H1 (cell line): Measurements from ENCODE around the gene PREX1. TPM values are rescaled to one million over a fixed set of nuclear protein-coding genes. Genes with fewer than 3 reads are reported as not detected.

Experiments used
- CTCF ChIA-PET: fragments of 300-600 bp; sonication (Branson Sonifier 250); formaldehyde crosslinking; loops from one replicate; lab custom pipeline; 2021; ENCODE audit not compliant: partially characterized antibody; lab: Charles Lee
- POLR2A ChIA-PET: fragments of 300-600 bp; sonication (Branson Sonifier 250); formaldehyde crosslinking; loops from one replicate; lab custom pipeline; 2021; ENCODE audit warnings: inconsistent platforms; ENCODE audit not compliant: partially characterized antibody; lab: Charles Lee
- DNase-seq, 2 experiments: peaks; one replicate each; pipeline versions ENCODE4 v3.0.0 to v3.0.0-alpha.2; 2010 to 2022; ENCODE audit warnings: low spot score in 2 of 2, low read depth in 1 of 2, mixed read lengths in 1 of 2
- FAIRE-seq: peaks from 2 replicates; lab custom pipeline; 2011; peaks lifted over from hg19 to GRCh38; lab: Jason Lieb, UNC
- H2AFZ ChIP-seq: 2 replicates; pipeline ENCODE4 v1.8.1; 2012; ENCODE audit warnings: low read length, inconsistent platforms
- H2AK5ac ChIP-seq: 2 replicates; pipeline ENCODE4 v1.6.1; 2013; ENCODE audit warnings: low read depth, low read length
- H2BK120ac ChIP-seq: replicated peaks from 2 replicates; pipeline ENCODE3; 2013; ENCODE audit warnings: low read depth, low read length, inconsistent platforms
- H2BK12ac ChIP-seq: 2 replicates; pipeline ENCODE4 v1.6.1; 2013; ENCODE audit warnings: low read depth, low read length
- H2BK15ac ChIP-seq: 2 replicates; pipeline ENCODE4 v1.6.1; 2013; ENCODE audit warnings: low read length
- H2BK20ac ChIP-seq: 2 replicates; pipeline ENCODE4 v1.6.1; 2013; ENCODE audit warnings: low read length
- H2BK5ac ChIP-seq: 2 replicates; pipeline ENCODE4 v1.6.1; 2013; ENCODE audit warnings: low read depth, low read length
- H3K14ac ChIP-seq: 2 replicates; pipeline ENCODE4 v1.6.1; 2013; ENCODE audit warnings: inconsistent platforms; ENCODE audit not compliant: insufficient read length
- H3K18ac ChIP-seq: 2 replicates; pipeline ENCODE4 v1.6.1; 2013; ENCODE audit warnings: low read length; ENCODE audit errors: extremely low read depth
- H3K23ac ChIP-seq: 2 replicates; pipeline ENCODE4 v1.6.1; 2013; ENCODE audit warnings: inconsistent platforms; ENCODE audit not compliant: insufficient read length
- H3K23me2 ChIP-seq: 2 replicates; pipeline ENCODE4 v1.6.1; 2013; ENCODE audit warnings: low read depth, low read length
- H3K27ac ChIP-seq: 2 replicates; pipeline ENCODE4 v1.6.1; 2011; ENCODE audit warnings: low read depth, low read length, inconsistent platforms
- H3K27me3 ChIP-seq, 4 experiments: replicated peaks in 1 of 4; 1 replicate in 1 of 4; 2 replicates in 3 of 4; pipeline versions ENCODE4 v1.6.1 to v1.8.1; 2011 to 2013; ENCODE audit warnings: low read length in 3 of 4, mild to moderate bottlenecking in 3 of 4, inconsistent platforms in 2 of 4, mixed read lengths in 2 of 4, moderate library complexity in 1 of 4; ENCODE audit not compliant: control insufficient read depth in 3 of 4, insufficient read depth in 3 of 4; ENCODE audit errors: extremely low read depth in 1 of 4
- H3K36me3 ChIP-seq, 4 experiments: 2 replicates each; pipeline versions ENCODE4 v1.6.1 to v1.8.1; 2011 to 2013; ENCODE audit warnings: mild to moderate bottlenecking in 4 of 4, low read length in 3 of 4, moderate library complexity in 2 of 4, control low read depth in 1 of 4, inconsistent platforms in 1 of 4; ENCODE audit not compliant: insufficient read depth in 4 of 4, control insufficient read depth in 2 of 4
- H3K4ac ChIP-seq: replicated peaks from 2 replicates; pipeline ENCODE3; 2013; ENCODE audit warnings: low read length, low read depth, mixed read lengths, inconsistent platforms; ENCODE audit not compliant: insufficient read length
- H3K4me1 ChIP-seq, 4 experiments: replicated peaks in 1 of 4; 1 replicate in 1 of 4; 2 replicates in 3 of 4; pipeline versions ENCODE4 v1.6.1 to v1.8.1; 2011 to 2013; ENCODE audit warnings: low read length in 3 of 4, inconsistent platforms in 2 of 4, mixed read lengths in 1 of 4; ENCODE audit not compliant: insufficient read depth in 4 of 4, control insufficient read depth in 3 of 4
- H3K4me2 ChIP-seq, 2 experiments: 2 replicates each; pipeline versions ENCODE4 v1.6.1 to v1.8.1; 2011 to 2013; ENCODE audit warnings: low read depth in 2 of 2, low read length in 2 of 2, control low read depth in 1 of 2, inconsistent platforms in 1 of 2, mild to moderate bottlenecking in 1 of 2; ENCODE audit not compliant: insufficient read depth in 1 of 2
- H3K4me3 ChIP-seq, 4 experiments: fragments of 200-600, 300-600 bp in 1 of 4; sonication (generic), shearing (Covaris generic), sonication (Bioruptor Twin) in 1 of 4; 2 replicates each; pipeline versions ENCODE4 v1.5.1 to v1.8.1; 2011 to 2016; ENCODE audit warnings: low read length in 4 of 4, low read depth in 3 of 4, control low read depth in 2 of 4, inconsistent platforms in 2 of 4, mild to moderate bottlenecking in 2 of 4, mixed read lengths in 1 of 4, moderate library complexity in 1 of 4; ENCODE audit not compliant: insufficient read depth in 2 of 4; ENCODE audit errors: extremely low read depth in 1 of 4
- H3K56ac ChIP-seq: replicated peaks from 2 replicates; pipeline ENCODE3; 2013; ENCODE audit warnings: low read depth, mild to moderate bottlenecking, mixed read lengths, low read length, inconsistent platforms; ENCODE audit not compliant: insufficient read length
- H3K79me1 ChIP-seq: 2 replicates; pipeline ENCODE4 v1.6.1; 2013; ENCODE audit warnings: low read depth, low read length, control low read depth
- H3K79me2 ChIP-seq, 2 experiments: 2 replicates each; pipeline versions ENCODE4 v1.6.1 to v1.8.1; 2012 to 2013; ENCODE audit warnings: low read length in 2 of 2, mild to moderate bottlenecking in 2 of 2, inconsistent platforms in 1 of 2; ENCODE audit not compliant: insufficient read depth in 2 of 2, control insufficient read depth in 1 of 2
- H3K9ac ChIP-seq, 4 experiments: replicated peaks in 1 of 4; 1 replicate in 1 of 4; 2 replicates in 3 of 4; pipeline versions ENCODE4 v1.6.1 to v1.8.1; 2011 to 2013; ENCODE audit warnings: low read depth in 3 of 4, low read length in 3 of 4, control low read depth in 2 of 4, mild to moderate bottlenecking in 2 of 4, moderate library complexity in 2 of 4, inconsistent platforms in 1 of 4; ENCODE audit errors: extremely low read depth in 1 of 4
- H3K9me3 ChIP-seq, 2 experiments: 2 replicates each; pipeline versions ENCODE4 v1.6.1 to v1.8.1; 2012 to 2013; ENCODE audit warnings: mild to moderate bottlenecking in 2 of 2, moderate library complexity in 2 of 2, control low read depth in 1 of 2, inconsistent platforms in 1 of 2, low read depth in 1 of 2, low read length in 1 of 2, mixed read lengths in 1 of 2; ENCODE audit not compliant: insufficient read depth in 2 of 2
- H4K20me1 ChIP-seq, 2 experiments: replicated peaks in 1 of 2; 2 replicates each; pipeline versions ENCODE3 to v1.8.1; 2011 to 2013; ENCODE audit warnings: inconsistent platforms in 2 of 2, low read length in 2 of 2, mild to moderate bottlenecking in 1 of 2; ENCODE audit not compliant: insufficient read depth in 2 of 2, control insufficient read depth in 1 of 2
- H4K5ac ChIP-seq: 2 replicates; pipeline ENCODE4 v1.6.1; 2013; ENCODE audit warnings: low read length, low read depth, mixed read lengths, inconsistent platforms; ENCODE audit not compliant: insufficient read length
- H4K8ac ChIP-seq: 2 replicates; pipeline ENCODE4 v1.8.0; 2013; ENCODE audit warnings: mild to moderate bottlenecking, moderate library complexity, low read length, inconsistent platforms; ENCODE audit not compliant: insufficient read depth; ENCODE audit errors: extremely low read depth
- H4K91ac ChIP-seq: replicated peaks from 2 replicates; pipeline ENCODE3; 2013; ENCODE audit warnings: low read length, mixed read lengths, inconsistent platforms; ENCODE audit not compliant: insufficient read length
- BRCA1 ChIP-seq: IDR thresholded peaks from 2 replicates; pipeline ENCODE4 v1.6.1; 2012; ENCODE audit warnings: low read depth, low read length, improper control_type of control experiment
- E2F6 ChIP-seq: IDR thresholded peaks from 2 replicates; pipeline ENCODE4 v1.6.1; 2012; ENCODE audit warnings: inconsistent platforms
- FOSL1 ChIP-seq: IDR thresholded peaks from 2 replicates; pipeline ENCODE4 v1.6.1; 2011; ENCODE audit warnings: mild to moderate bottlenecking, low read depth, low read length, moderate library complexity; ENCODE audit not compliant: insufficient read depth
- GABPA ChIP-seq: IDR thresholded peaks from 2 replicates; pipeline ENCODE4 v1.6.1; 2011; ENCODE audit warnings: mild to moderate bottlenecking, low read length, moderate library complexity, borderline replicate concordance; ENCODE audit not compliant: insufficient read depth
- HDAC2 ChIP-seq, 2 experiments: fragments of 300-600 bp in 1 of 2; sonication (generic) in 1 of 2; IDR thresholded peaks; 2 replicates each; pipeline ENCODE4 v1.6.1; 2011 to 2012; ENCODE audit warnings: low read depth in 2 of 2, low read length in 2 of 2, mild to moderate bottlenecking in 2 of 2, moderate library complexity in 2 of 2, borderline replicate concordance in 1 of 2, inconsistent platforms in 1 of 2
- RXRA ChIP-seq: IDR thresholded peaks from 2 replicates; pipeline ENCODE4 v1.6.1; 2011; ENCODE audit warnings: low read depth, mild to moderate bottlenecking, low read length, moderate library complexity; ENCODE audit not compliant: insufficient read depth
- SIX5 ChIP-seq: IDR thresholded peaks from 2 replicates; pipeline ENCODE4 v1.6.1; 2011; ENCODE audit warnings: mild to moderate bottlenecking, low read depth, low read length
- TAF1 ChIP-seq: IDR thresholded peaks from 2 replicates; pipeline ENCODE4 v1.6.1; 2011; ENCODE audit warnings: mild to moderate bottlenecking, low read depth, low read length
- WGBS, 2 experiments: shearing (Covaris generic) in 1 of 2; methylation state at CpG; one replicate each; pipeline versions ENCODE4 v1.1.6 to v1.1.7; 2013 to 2015; ENCODE audit warnings: low lambda C conversion rate in 2 of 2, mixed read lengths in 2 of 2, inconsistent platforms in 1 of 2, low coverage in 1 of 2, missing lambda C conversion rate in 1 of 2; ENCODE audit not compliant: insufficient replicate concordance in 2 of 2, insufficient coverage in 1 of 2, insufficient read length in 1 of 2; ENCODE audit errors: extremely low coverage in 1 of 2, missing lambda C conversion rate in 1 of 2; 5-methylcytosine and 5-hydroxymethylcytosine counted together
- polyA plus RNA-seq, 7 experiments: library from polyadenylated mRNA; depleted of rRNA in 3 of 7; stranded (reverse) in 5 of 7; unstranded in 2 of 7; fragments of >200 nt in 5 of 7; fragments of 200-250 nt in 2 of 7; gene quantifications; 1 replicate in 5 of 7; 2 replicates in 1 of 7; 4 replicates in 1 of 7; pipeline versions ENCODE4 v1.2.1 to v1.2.3, GENCODE V29; 2011 to 2013; ENCODE audit warnings: missing spikeins in 2 of 7, mixed read lengths in 2 of 7
- total RNA-seq: library from RNA; stranded (reverse); fragmentation: NEBNext Ultra II Directional; extraction: Animal tissue kit (Norgen Biotek cat#: 25700); gene quantifications from 2 replicates; pipeline ENCODE4 v1.2.1, GENCODE V29; 2021

Gene PREX1
- total and polyA plus RNA-seq, 2 of the 8 experiments (the other 6 are each of a cell fraction or from before 2014, with no cell fraction given): 10.7 to 12.8 TPM

GRCh38 chr20:48623906-48624265, 203.9 kb downstream of the PREX1 start:
- no peaks in the 10 kb centered on the region for H4K20me1 ChIP-seq
- no peak overlapping the region for H2BK12ac ChIP-seq
- no peak for FAIRE-seq
- H3K4me1 ChIP-seq: peaks cover 0 to 5% (median 2%) of the 10 kb centered on the region in 4 experiments; a peak in 3 of 7 replicates
- no peaks in the 10 kb centered on the region for H3K79me1 ChIP-seq
- no peak overlapping the region for H2AK5ac ChIP-seq
- H3K4me2 ChIP-seq: no peak overlapping the region
- H4K91ac ChIP-seq: no peak overlapping the region
- no peak overlapping the region for H3K18ac ChIP-seq
- no peak overlapping the region for H3K4me3 ChIP-seq
- no peak for TF ChIP-seq E2F6
- no peak for TF ChIP-seq GABPA
- TF ChIP-seq HDAC2 (IDR thresholded peaks at IDR 0.05; ENCODE audit: borderline replicate concordance in 1 of 2, low read depth in 2 of 2, low read length in 2 of 2): no peak
- TF ChIP-seq RXRA: no peak
- no peak for TF ChIP-seq FOSL1
- TF ChIP-seq SIX5: no peak
- TF ChIP-seq TAF1: no peak
- no peak for TF ChIP-seq BRCA1
- H3K9me3 ChIP-seq: no peaks in the 10 kb centered on the region
- H3K56ac ChIP-seq: no peak overlapping the region
- no peaks in the 10 kb centered on the region for H3K27me3 ChIP-seq
- H2BK20ac ChIP-seq: no peak overlapping the region
- CTCF ChIA-PET: interaction anchor here (0.7 to 4.6 kb wide), 4 partner anchors 150 to 960 kb away, joined by 4 to 27 read pairs (median 6); no protein-coding TSS in a partner anchor
- no peak overlapping the region for H2BK5ac ChIP-seq
- no peak overlapping the region for H2AFZ ChIP-seq
- no peak overlapping the region for H3K4ac ChIP-seq
- H3K23me2 ChIP-seq: no peaks in the 10 kb centered on the region
- no peak overlapping the region for H2BK15ac ChIP-seq
- no peak overlapping the region for H2BK120ac ChIP-seq
- no peaks in the 10 kb centered on the region for H3K36me3 ChIP-seq
- H4K5ac ChIP-seq: no peak overlapping the region
- H3K23ac ChIP-seq: no peak overlapping the region
- H3K9ac ChIP-seq: no peak overlapping the region
- H3K27ac ChIP-seq: no peak overlapping the region
- WGBS, 2 experiments: 87% methylated on average over 14 of the region's 15 CpGs; no CpG with 5 or more reads in 1 of the 2 experiments
- H3K79me2 ChIP-seq: no peaks in the 10 kb centered on the region
- no peak overlapping the region for H4K8ac ChIP-seq
- no peak overlapping the region for H3K14ac ChIP-seq
- no peak for DNase-seq
- POLR2A ChIA-PET: no interaction called here
